ENCODE measurements around the gene CHRND. TPM values are rescaled to one million over a fixed set of nuclear protein-coding genes. Genes with fewer than 3 reads are reported as not detected.

Gene CHRND
- total RNA-seq, 1 experiment from 2014 or later: not detected

- Histone ChIP-seq H3K9me3 (no peaks in the 10 kb centered on the region), H3K27me3 (replicated peaks; ENCODE audit: control insufficient read depth, insufficient read depth, low read length) (no peaks in the 10 kb centered on the region), H3K36me3 (ENCODE audit: control insufficient read depth, insufficient read depth, low read length) (no peaks in the 10 kb centered on the region), H3K4me1 (peaks cover 14% of the 10 kb centered on the region), H3K4me3 (ENCODE audit: low read depth, low read length) (no peak overlapping the region)
- peaks cover 20% of the 10 kb centered on the region for H3K4me1 Mint-ChIP-seq (ENCODE audit: low read depth, unreplicated experiment)
- BruUV-seq (replicated peaks): no TSS peak
- no peak for TF ChIP-seq CTCF (IDR thresholded peaks at IDR 0.05; ENCODE audit: insufficient read depth in 1 of 2, low read depth in 1 of 2, low read length in 1 of 2, severe bottlenecking in 1 of 2, unreplicated experiment in 1 of 2)
- H3K4me3 Mint-ChIP-seq (ENCODE audit: unreplicated experiment): no peak overlapping the region
- intact Hi-C loops (cut with micrococcal nuclease; ENCODE audit: unreplicated experiment): no loop called here
- H3K9me3 Mint-ChIP-seq (ENCODE audit: unreplicated experiment): no peaks in the 10 kb centered on the region
- CTCF ChIA-PET: interaction anchor here (0.6 kb wide), 1 partner anchor 43 kb away, joined by 3 read pairs; no protein-coding TSS in a partner anchor
- no peak for DNase-seq
- H3K27me3 Mint-ChIP-seq (ENCODE audit: insufficient read depth, unreplicated experiment): no peaks in the 10 kb centered on the region
- POLR2A ChIA-PET: no interaction called here
- H3K36me3 Mint-ChIP-seq (ENCODE audit: insufficient read depth, unreplicated experiment): no peaks in the 10 kb centered on the region
- H3K27ac Mint-ChIP-seq (ENCODE audit: unreplicated experiment): no peak overlapping the region
Measured at GRCh38 chr2:232512602-232513001, 13.4 kb upstream of the CHRND start.

- H3K4me1 Mint-ChIP-seq (ENCODE audit: low read depth, unreplicated experiment): peaks cover 20% of the 10 kb centered on the region
- ChIA-PET POLR2A (no interaction called here), CTCF (no interaction called here)
- H3K36me3 ChIP-seq (ENCODE audit: control insufficient read depth, insufficient read depth, low read length): no peaks in the 10 kb centered on the region
- no peaks in the 10 kb centered on the region for H3K27me3 ChIP-seq (replicated peaks; ENCODE audit: control insufficient read depth, insufficient read depth, low read length)
- H3K36me3 Mint-ChIP-seq (ENCODE audit: insufficient read depth, unreplicated experiment): no peaks in the 10 kb centered on the region
- no peaks in the 10 kb centered on the region for H3K9me3 Mint-ChIP-seq (ENCODE audit: unreplicated experiment)
- H3K4me3 ChIP-seq (ENCODE audit: low read depth, low read length): no peak overlapping the region
- no peak for TF ChIP-seq CTCF (IDR thresholded peaks at IDR 0.05; ENCODE audit: insufficient read depth in 1 of 2, low read depth in 1 of 2, low read length in 1 of 2, severe bottlenecking in 1 of 2, unreplicated experiment in 1 of 2)
- intact Hi-C loops (cut with micrococcal nuclease; ENCODE audit: unreplicated experiment): no loop called here
- H3K27me3 Mint-ChIP-seq (ENCODE audit: insufficient read depth, unreplicated experiment): no peaks in the 10 kb centered on the region
- H3K4me3 Mint-ChIP-seq (ENCODE audit: unreplicated experiment): no peak overlapping the region
- H3K9me3 ChIP-seq: no peaks in the 10 kb centered on the region
- no TSS peak for BruUV-seq (replicated peaks)
- H3K4me1 ChIP-seq: peaks cover 14% of the 10 kb centered on the region
- no peak for DNase-seq
- no peak overlapping the region for H3K27ac Mint-ChIP-seq (ENCODE audit: unreplicated experiment)
Measured at GRCh38 chr2:232513353-232513752, 12.6 kb upstream of the CHRND start.

- Mint-ChIP-seq H3K27me3 (ENCODE audit: insufficient read depth, unreplicated experiment) (no peaks in the 10 kb centered on the region), H3K27ac (ENCODE audit: unreplicated experiment) (peak overlapping the region; percentile 57)
Measured at GRCh38 chr2:232515639-232516038, 10.3 kb upstream of the CHRND start.

More at GRCh38 chr2:232515639-232516038, 10.3 kb upstream of the CHRND start:
- Histone ChIP-seq H3K4me3 (ENCODE audit: low read depth, low read length) (no peak overlapping the region), H3K4me1 (peaks cover 14% of the 10 kb centered on the region), H3K36me3 (ENCODE audit: control insufficient read depth, insufficient read depth, low read length) (no peaks in the 10 kb centered on the region), H3K27me3 (replicated peaks; ENCODE audit: control insufficient read depth, insufficient read depth, low read length) (no peaks in the 10 kb centered on the region), H3K9me3 (no peaks in the 10 kb centered on the region)
- ChIA-PET CTCF (interaction anchor here (0.7 kb wide), 1 partner anchor 1180 kb away, joined by 6 read pairs; no protein-coding TSS in a partner anchor), POLR2A (no interaction called here)
- H3K9me3 Mint-ChIP-seq (ENCODE audit: unreplicated experiment): no peaks in the 10 kb centered on the region
- BruUV-seq (replicated peaks): no TSS peak
- no peak for TF ChIP-seq CTCF (IDR thresholded peaks at IDR 0.05; ENCODE audit: insufficient read depth in 1 of 2, low read depth in 1 of 2, low read length in 1 of 2, severe bottlenecking in 1 of 2, unreplicated experiment in 1 of 2)
- H3K4me3 Mint-ChIP-seq (ENCODE audit: unreplicated experiment): no peak overlapping the region
- DNase-seq: no peak
- intact Hi-C loops (cut with micrococcal nuclease; ENCODE audit: unreplicated experiment): no loop called here
- H3K4me1 Mint-ChIP-seq (ENCODE audit: low read depth, unreplicated experiment): peaks cover 20% of the 10 kb centered on the region
- no peaks in the 10 kb centered on the region for H3K36me3 Mint-ChIP-seq (ENCODE audit: insufficient read depth, unreplicated experiment)
